ENCODE measurements around the gene GALNT17.

GALNT17 gene

GRCh38 chr7:71320916-71321315, 189.0 kb downstream of the GALNT17 start:
- TF ChIP-seq FOXP2 (optimal IDR thresholded peaks at IDR 0.05; ENCODE audit: borderline replicate concordance, extremely low read depth, extremely low read length, insufficient read depth) (no peak), REST (IDR thresholded peaks at IDR 0.05; ENCODE audit: insufficient read depth in 1 of 2, low read depth in 2 of 2, low read length in 2 of 2) (no peak), TAF1 (IDR thresholded peaks at IDR 0.05; ENCODE audit: borderline replicate concordance, insufficient read depth, low read length) (no peak), SIN3A (IDR thresholded peaks at IDR 0.05; ENCODE audit: borderline replicate concordance, insufficient read depth, low read length) (no peak), POLR2AphosphoS5 (IDR thresholded peaks at IDR 0.05; ENCODE audit: low read depth, low read length) (no peak)

- TF ChIP-seq SIN3A (IDR thresholded peaks at IDR 0.05; ENCODE audit: borderline replicate concordance, insufficient read depth, low read length) (no peak), REST (IDR thresholded peaks at IDR 0.05; ENCODE audit: insufficient read depth in 1 of 2, low read depth in 2 of 2, low read length in 2 of 2) (no peak), POLR2AphosphoS5 (IDR thresholded peaks at IDR 0.05; ENCODE audit: low read depth, low read length) (no peak), FOXP2 (optimal IDR thresholded peaks at IDR 0.05; ENCODE audit: borderline replicate concordance, extremely low read depth, extremely low read length, insufficient read depth) (no peak), TAF1 (IDR thresholded peaks at IDR 0.05; ENCODE audit: borderline replicate concordance, insufficient read depth, low read length) (no peak)
Observed at GRCh38 chr7:71322201-71322600, 190.3 kb downstream of the GALNT17 start.

- no peak for TF ChIP-seq FOXP2 (optimal IDR thresholded peaks at IDR 0.05; ENCODE audit: borderline replicate concordance, extremely low read depth, extremely low read length, insufficient read depth)
- no peak for TF ChIP-seq REST (IDR thresholded peaks at IDR 0.05; ENCODE audit: insufficient read depth in 1 of 2, low read depth in 2 of 2, low read length in 2 of 2)
- no peak for TF ChIP-seq POLR2AphosphoS5 (IDR thresholded peaks at IDR 0.05; ENCODE audit: low read depth, low read length)
- TF ChIP-seq TAF1 (IDR thresholded peaks at IDR 0.05; ENCODE audit: borderline replicate concordance, insufficient read depth, low read length) = no peak
- TF ChIP-seq SIN3A (IDR thresholded peaks at IDR 0.05; ENCODE audit: borderline replicate concordance, insufficient read depth, low read length) = no peak
Observed at GRCh38 chr7:71323726-71324125, 191.8 kb downstream of the GALNT17 start.

DNA sequence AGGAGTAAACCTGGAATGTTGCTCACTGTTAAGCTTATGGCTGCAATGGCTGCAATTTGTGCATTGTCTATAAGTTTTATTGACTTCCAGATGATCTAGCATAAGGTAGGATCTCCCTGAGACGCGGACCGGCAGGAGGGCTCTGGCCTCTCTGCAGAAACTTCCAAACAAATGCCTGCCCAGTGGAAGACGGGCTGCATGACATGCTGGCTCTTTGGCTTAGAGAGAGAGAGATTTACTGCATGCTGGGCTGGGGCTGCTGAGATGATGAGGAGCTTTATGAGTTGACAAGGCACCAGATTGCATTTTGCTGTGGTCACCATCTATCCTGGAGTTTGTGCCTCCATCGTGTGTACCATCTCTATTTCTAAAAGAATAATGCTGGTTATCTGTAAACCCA, 193.2 kb downstream of the GALNT17 start:
- TF ChIP-seq POLR2AphosphoS5 (IDR thresholded peaks at IDR 0.05; ENCODE audit: low read depth, low read length) = no peak
- TF ChIP-seq FOXP2 (optimal IDR thresholded peaks at IDR 0.05; ENCODE audit: borderline replicate concordance, extremely low read depth, extremely low read length, insufficient read depth) = no peak
- no peak for TF ChIP-seq SIN3A (IDR thresholded peaks at IDR 0.05; ENCODE audit: borderline replicate concordance, insufficient read depth, low read length)
- TF ChIP-seq TAF1 (IDR thresholded peaks at IDR 0.05; ENCODE audit: borderline replicate concordance, insufficient read depth, low read length) = no peak
- no peak for TF ChIP-seq REST (IDR thresholded peaks at IDR 0.05; ENCODE audit: insufficient read depth in 1 of 2, low read depth in 2 of 2, low read length in 2 of 2)

GRCh38 chr7:71326595-71326994, 194.7 kb downstream of the GALNT17 start:
- no peak for TF ChIP-seq POLR2AphosphoS5 (IDR thresholded peaks at IDR 0.05; ENCODE audit: low read depth, low read length)
- no peak for TF ChIP-seq FOXP2 (optimal IDR thresholded peaks at IDR 0.05; ENCODE audit: borderline replicate concordance, extremely low read depth, extremely low read length, insufficient read depth)
- TF ChIP-seq TAF1 (IDR thresholded peaks at IDR 0.05; ENCODE audit: borderline replicate concordance, insufficient read depth, low read length) = no peak
- TF ChIP-seq SIN3A (IDR thresholded peaks at IDR 0.05; ENCODE audit: borderline replicate concordance, insufficient read depth, low read length) = no peak
- no peak for TF ChIP-seq REST (IDR thresholded peaks at IDR 0.05; ENCODE audit: insufficient read depth in 1 of 2, low read depth in 2 of 2, low read length in 2 of 2)
